ENCODE results near the gene VEGFA. TPM values are rescaled to one million over a fixed set of nuclear protein-coding genes. Genes with fewer than 3 reads are reported as not detected.

The VEGFA gene
- total and polyA plus RNA-seq, 2 donors from 2014 or later, result 36.3 to 111 TPM

GRCh38 chr6:43740321-43740960 lies 29.6 kb upstream of the VEGFA start:
- Histone ChIP-seq H3K4me1 (ENCODE audit: control insufficient read depth in 2 of 3, insufficient read depth in 2 of 3, low read depth in 1 of 3, low read length in 3 of 3) (no peaks in the 10 kb centered on the region), H3K9me3 (ENCODE audit: control insufficient read depth in 2 of 3, insufficient read depth in 1 of 3, low read length in 3 of 3) (no peaks in the 10 kb centered on the region), H3K36me3 (ENCODE audit: control insufficient read depth in 2 of 3, insufficient read depth in 3 of 3, low read length in 3 of 3) (no peaks in the 10 kb centered on the region), H3K27ac (ENCODE audit: low read depth in 2 of 2, low read length in 2 of 2) (no peak overlapping the region), H3K4me3 (ENCODE audit: low read length in 3 of 3) (no peak overlapping the region), H3K9ac (ENCODE audit: low read length in 3 of 3) (no peak overlapping the region), H3K27me3 (ENCODE audit: control insufficient read depth, insufficient read depth, low read length) (no peaks in the 10 kb centered on the region)
- FAIRE-seq (no peak), DNase-seq (peak in 1 of 5 donors; percentile 50)
- intact Hi-C loops (cut with DNase I), result no loop called here
- no peak for TF ChIP-seq CTCF (IDR thresholded peaks at IDR 0.05; ENCODE audit: borderline replicate concordance, extremely low read depth, insufficient read depth)

- DNase-seq (no peak), FAIRE-seq (no peak)
- Histone ChIP-seq H3K36me3 (ENCODE audit: control insufficient read depth in 2 of 3, insufficient read depth in 3 of 3, low read length in 3 of 3) (no peaks in the 10 kb centered on the region), H3K9me3 (ENCODE audit: control insufficient read depth in 2 of 3, insufficient read depth in 1 of 3, low read length in 3 of 3) (no peaks in the 10 kb centered on the region), H3K4me3 (ENCODE audit: low read length in 3 of 3) (no peak overlapping the region), H3K4me1 (ENCODE audit: control insufficient read depth in 2 of 3, insufficient read depth in 2 of 3, low read depth in 1 of 3, low read length in 3 of 3) (peaks cover 0 to 3% (median 0%) of the 10 kb centered on the region in 3 donors), H3K27me3 (ENCODE audit: control insufficient read depth, insufficient read depth, low read length) (no peaks in the 10 kb centered on the region), H3K9ac (ENCODE audit: low read length in 3 of 3) (no peak overlapping the region), H3K27ac (ENCODE audit: low read depth in 2 of 2, low read length in 2 of 2) (no peak overlapping the region)
- intact Hi-C loops (cut with DNase I), result no loop called here
- no peak for TF ChIP-seq CTCF (IDR thresholded peaks at IDR 0.05; ENCODE audit: borderline replicate concordance, extremely low read depth, insufficient read depth)
Observed at GRCh38 chr6:43740961-43741764, 28.8 kb upstream of the VEGFA start.

DNA sequence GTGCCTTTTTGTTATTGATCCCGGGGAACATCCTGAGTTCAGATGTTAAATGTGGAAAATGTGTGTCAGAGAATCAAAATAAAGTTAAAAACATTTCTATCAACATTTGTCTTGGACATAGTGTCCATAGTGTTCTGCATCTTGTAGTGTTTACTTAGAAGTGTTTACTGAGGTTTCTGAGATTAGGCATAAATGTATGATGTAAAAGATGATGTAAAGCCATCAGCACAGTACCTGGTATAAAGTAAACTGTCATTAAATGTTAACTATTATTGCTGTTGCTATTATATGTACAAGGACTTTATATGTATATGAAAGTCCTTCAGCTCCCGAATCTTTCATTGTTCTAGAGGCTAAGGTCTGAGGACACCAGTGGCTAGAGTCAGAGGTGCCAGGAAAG lies 28.2 kb upstream of the VEGFA start:
- TF ChIP-seq CTCF (IDR thresholded peaks at IDR 0.05; ENCODE audit: borderline replicate concordance, extremely low read depth, insufficient read depth), result no peak
- Histone ChIP-seq H3K27me3 (ENCODE audit: control insufficient read depth, insufficient read depth, low read length) (no peaks in the 10 kb centered on the region), H3K9me3 (ENCODE audit: control insufficient read depth in 2 of 3, insufficient read depth in 1 of 3, low read length in 3 of 3) (no peaks in the 10 kb centered on the region), H3K4me1 (ENCODE audit: control insufficient read depth in 2 of 3, insufficient read depth in 2 of 3, low read depth in 1 of 3, low read length in 3 of 3) (peaks cover 0 to 3% (median 0%) of the 10 kb centered on the region in 3 donors), H3K36me3 (ENCODE audit: control insufficient read depth in 2 of 3, insufficient read depth in 3 of 3, low read length in 3 of 3) (no peaks in the 10 kb centered on the region), H3K9ac (ENCODE audit: low read length in 3 of 3) (no peak overlapping the region), H3K4me3 (ENCODE audit: low read length in 3 of 3) (no peak overlapping the region), H3K27ac (ENCODE audit: low read depth in 2 of 2, low read length in 2 of 2) (no peak overlapping the region)
- FAIRE-seq, result no peak
- intact Hi-C loops (cut with DNase I), result no loop called here
- no peak for DNase-seq

Measured in kidney (tissue), 14 donors.